Smooth muscle cell (in vitro differentiated cells): ENCODE measurements around the gene SNTG2. TPM values are rescaled to one million over a fixed set of nuclear protein-coding genes. Genes with fewer than 3 reads are reported as not detected.

Source experiments
- DNase-seq: peaks from one replicate; lab custom pipeline; 2025; ENCODE audit not compliant: unreplicated experiment; lab: John Stamatoyannopoulos, UW
- H2AFZ ChIP-seq: fragments of 200-600 bp; sonication (generic); 2 replicates; pipeline ENCODE4 v1.6.0; 2016; ENCODE audit warnings: antibody characterized with exemption, low read depth, mild to moderate bottlenecking
- H3F3A ChIP-seq: fragments of 200-600 bp; sonication (generic); 2 replicates; pipeline ENCODE4 v1.6.0; 2017; ENCODE audit warnings: antibody characterized with exemption, low read depth
- H3K27ac ChIP-seq: fragments of 200-600 bp; sonication (generic); 2 replicates; pipeline ENCODE4 v1.5.1; 2016; ENCODE audit warnings: low read depth, mild to moderate bottlenecking
- H3K27me3 ChIP-seq: fragments of 200-600 bp; sonication (generic); 2 replicates; pipeline ENCODE4 v1.6.1; 2016; ENCODE audit warnings: low read depth, mild to moderate bottlenecking
- H3K36me3 ChIP-seq: fragments of 200-600 bp; sonication (generic); 2 replicates; pipeline ENCODE4 v1.5.1; 2016; ENCODE audit warnings: low read depth
- H3K4me1 ChIP-seq: fragments of 200-600 bp; sonication (generic); 2 replicates; pipeline ENCODE4 v1.5.1; 2016; ENCODE audit warnings: low read depth
- H3K4me2 ChIP-seq: fragments of 200-600 bp; sonication (generic); 2 replicates; pipeline ENCODE4 v1.6.0; 2016; ENCODE audit warnings: mild to moderate bottlenecking
- H3K4me3 ChIP-seq: fragments of 200-600 bp; sonication (generic); 2 replicates; pipeline ENCODE4 v1.5.1; 2016; ENCODE audit warnings: mild to moderate bottlenecking
- H3K79me2 ChIP-seq: fragments of 200-600 bp; sonication (generic); 2 replicates; pipeline ENCODE4 v1.6.0; 2016; ENCODE audit warnings: low read depth, mild to moderate bottlenecking
- H3K9ac ChIP-seq: fragments of 200-600 bp; sonication (generic); 2 replicates; pipeline ENCODE4 v1.6.0; 2016; ENCODE audit warnings: low read depth
- H3K9me3 ChIP-seq: fragments of 200-600 bp; sonication (generic); replicated peaks from 2 replicates; pipeline ENCODE4 v1.5.1; 2016; ENCODE audit warnings: low read depth
- H4K20me1 ChIP-seq: fragments of 200-600 bp; sonication (generic); 2 replicates; pipeline ENCODE4 v1.6.0; 2016; ENCODE audit warnings: low read depth
- CTCF ChIP-seq: fragments of 200-600 bp; sonication (generic); IDR thresholded peaks from 2 replicates; pipeline ENCODE4 v1.5.1; 2017; ENCODE audit warnings: borderline replicate concordance, mild to moderate bottlenecking, antibody characterized with exemption; ENCODE audit not compliant: insufficient read depth, poor library complexity, severe bottlenecking
- WGBS: methylation state at CpG from one replicate; pipeline ENCODE4 v1.1.7; 2016; ENCODE audit warnings: low lambda C conversion rate; 5-methylcytosine and 5-hydroxymethylcytosine counted together
- polyA plus RNA-seq: library from polyadenylated mRNA; unstranded; fragments of >200 nt; fragmentation: Nextera tagmentation; extraction: Ambion mirVana; gene quantifications from 2 replicates; pipeline ENCODE4 v1.2.1, GENCODE V29; 2016
- total RNA-seq: library from RNA; depleted of rRNA; stranded (reverse); fragments of >200 nt; gene quantifications from 2 replicates; pipeline ENCODE4 v1.2.3, GENCODE V29; 2014

The SNTG2 gene
- total and polyA plus RNA-seq, 2 experiments from 2014 or later = 0.56 TPM; not detected in 1

DNA sequence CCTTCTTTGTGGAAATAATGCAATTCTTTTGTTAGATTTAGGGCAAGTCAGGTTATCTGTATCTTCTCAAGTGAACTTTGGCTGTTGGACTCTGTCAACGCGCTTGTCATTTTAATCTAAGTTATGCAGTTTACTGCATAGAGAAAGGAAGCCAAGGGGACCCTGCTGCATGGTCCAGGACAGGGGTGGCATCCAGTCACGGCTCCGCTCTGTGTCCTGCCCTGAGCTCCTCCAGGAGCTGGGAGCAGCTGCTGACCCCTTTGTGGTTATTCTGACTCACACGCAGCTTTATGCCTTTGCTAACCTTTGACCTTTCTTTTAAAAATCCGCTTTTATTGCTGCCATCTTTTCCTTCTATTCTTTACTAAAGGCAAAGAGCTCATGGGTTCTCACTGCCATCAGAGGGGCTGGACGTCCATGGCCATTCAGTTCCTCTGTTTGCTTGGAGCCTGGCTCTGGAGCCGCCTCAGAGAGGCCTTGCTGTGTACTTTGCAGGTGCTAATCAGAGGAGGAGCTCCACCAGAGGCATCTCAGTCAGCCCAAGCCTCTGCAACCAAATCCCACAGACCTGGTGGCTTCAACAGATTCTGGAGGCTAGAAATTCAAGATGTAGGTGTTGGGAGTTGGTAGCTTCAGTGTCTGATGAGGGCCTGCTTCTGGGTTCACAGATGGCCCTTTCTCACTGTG lies 39.3 kb downstream of the SNTG2 start:
- no peak for TF ChIP-seq CTCF

GRCh38 chr2:990970-991369 lies 40.3 kb downstream of the SNTG2 start:
- no peak for DNase-seq
- Histone ChIP-seq H3K9ac (no peak overlapping the region), H3K79me2 (no peaks in the 10 kb centered on the region), H3K4me1 (no peaks in the 10 kb centered on the region), H3K27me3 (no peaks in the 10 kb centered on the region), H3K9me3 (no peaks in the 10 kb centered on the region), H3F3A (no peaks in the 10 kb centered on the region), H2AFZ (no peak overlapping the region), H3K4me3 (no peak overlapping the region), H3K36me3 (no peaks in the 10 kb centered on the region), H4K20me1 (no peaks in the 10 kb centered on the region), H3K4me2 (no peak overlapping the region), H3K27ac (no peak overlapping the region)
- no peak for TF ChIP-seq CTCF

More for the DNA sequence above, 39.3 kb downstream of the SNTG2 start:
- Histone ChIP-seq H3K9ac (no peak overlapping the region), H3K27me3 (no peaks in the 10 kb centered on the region), H3K4me2 (no peak overlapping the region), H2AFZ (no peak overlapping the region), H3K27ac (no peak overlapping the region), H4K20me1 (no peaks in the 10 kb centered on the region), H3F3A (no peaks in the 10 kb centered on the region), H3K36me3 (no peaks in the 10 kb centered on the region), H3K4me3 (no peak overlapping the region), H3K79me2 (no peaks in the 10 kb centered on the region), H3K9me3 (no peaks in the 10 kb centered on the region), H3K4me1 (no peaks in the 10 kb centered on the region)
- no peak for DNase-seq
- 77% methylated on average over 8 of the region's 8 CpGs for WGBS

DNA sequence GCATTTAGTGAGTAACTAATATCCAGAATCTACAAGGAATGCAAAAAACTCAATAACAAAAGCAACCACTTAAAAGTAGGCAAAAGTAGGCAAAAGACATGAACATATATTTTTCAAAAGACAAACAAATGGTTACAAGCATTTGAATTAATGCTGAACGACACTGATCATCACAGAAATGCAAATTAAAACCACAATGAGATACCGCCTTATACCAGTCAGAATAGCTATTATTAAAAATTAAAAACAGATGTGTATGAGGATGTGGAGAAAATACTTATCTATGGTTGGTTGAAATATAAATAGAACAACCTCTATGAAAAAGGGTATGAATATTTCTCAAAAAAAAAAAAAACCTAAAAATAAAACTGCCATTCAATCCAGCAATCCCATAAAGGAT lies 51.7 kb downstream of the SNTG2 start:
- Histone ChIP-seq H3K79me2 (no peaks in the 10 kb centered on the region), H3K27me3 (peaks cover 7% of the 10 kb centered on the region), H3K9ac (no peak overlapping the region), H4K20me1 (no peaks in the 10 kb centered on the region), H3K36me3 (no peaks in the 10 kb centered on the region), H3K27ac (no peak overlapping the region), H3K4me3 (no peak overlapping the region), H3K9me3 (no peaks in the 10 kb centered on the region), H3K4me1 (no peaks in the 10 kb centered on the region), H2AFZ (no peak overlapping the region), H3F3A (no peaks in the 10 kb centered on the region), H3K4me2 (no peak overlapping the region)
- no peak for DNase-seq
- WGBS = 61% methylated on average over 2 of the region's 2 CpGs
- no peak for TF ChIP-seq CTCF

DNA sequence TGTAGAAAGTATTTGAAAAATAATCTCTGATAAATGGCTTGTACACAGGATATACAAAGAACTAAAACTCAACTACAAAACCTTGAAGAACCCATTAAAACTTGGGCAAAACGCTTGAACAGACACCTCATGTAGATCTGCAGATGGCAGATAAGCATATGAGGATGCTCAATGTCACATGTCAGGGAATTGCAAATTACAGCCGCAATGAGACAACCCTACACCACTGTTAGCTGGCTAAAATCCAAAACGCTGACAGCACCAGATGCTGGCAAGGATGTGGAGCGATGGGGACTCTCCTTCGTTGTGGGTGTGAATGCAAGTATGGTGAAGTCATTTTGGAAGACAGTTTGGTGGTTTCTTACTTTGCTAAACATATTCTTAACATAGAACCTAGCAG lies 53.7 kb downstream of the SNTG2 start:
- H4K20me1 ChIP-seq = no peaks in the 10 kb centered on the region
- H3F3A ChIP-seq = no peaks in the 10 kb centered on the region
- no peak overlapping the region for H3K4me2 ChIP-seq
- WGBS = 59% methylated on average over 5 of the region's 5 CpGs
- no peak overlapping the region for H2AFZ ChIP-seq
- no peak for TF ChIP-seq CTCF
- H3K27ac ChIP-seq = no peak overlapping the region
- no peaks in the 10 kb centered on the region for H3K79me2 ChIP-seq
- no peak for DNase-seq
- H3K27me3 ChIP-seq = peaks cover 7% of the 10 kb centered on the region
- H3K9me3 ChIP-seq = no peaks in the 10 kb centered on the region
- no peaks in the 10 kb centered on the region for H3K4me1 ChIP-seq
- no peak overlapping the region for H3K4me3 ChIP-seq
- H3K9ac ChIP-seq = no peak overlapping the region
- H3K36me3 ChIP-seq = no peaks in the 10 kb centered on the region
